Endothelial cell of umbilical vein (primary cell): ENCODE results near the gene TMEM205. TPM values are rescaled to one million over a fixed set of nuclear protein-coding genes. Genes with fewer than 3 reads are reported as not detected.
"Not testable (repeated sequence)": the region's sequence is repeated elsewhere in the genome, so short reads cannot be mapped to it uniquely, and the experiment has no call there.

Experiments used
- BruUV-seq: library from RNA; stranded (reverse); fragments of 400-500 nt; replicated peaks from 2 replicates; lab custom pipeline; 2021; lab: Mats Ljungman, UMichigan
- CTCF ChIA-PET: fragments of 300-600, 350-600 bp; sonication (Branson Sonifier 250); formaldehyde crosslinking; loops from one replicate; lab custom pipeline; 2021; ENCODE audit warnings: antibody characterized with exemption, inconsistent platforms; lab: Charles Lee
- POLR2A ChIA-PET: fragments of 300-600, 350-600 bp; sonication (Branson Sonifier 250); formaldehyde crosslinking; loops from one replicate; lab custom pipeline; 2021; ENCODE audit warnings: antibody characterized with exemption, inconsistent platforms; lab: Charles Lee
- DNase-seq: peaks from one replicate; pipeline ENCODE4 v3.0.0-alpha.2; 2011; ENCODE audit warnings: low read depth, low spot score
- FAIRE-seq: peaks from 2 replicates; lab custom pipeline; 2011; peaks lifted over from hg19 to GRCh38; lab: Jason Lieb, UNC
- H2AFZ ChIP-seq: 2 replicates; pipeline ENCODE4 v1.6.0; 2012; ENCODE audit warnings: low read depth, low read length, control low read depth, inconsistent platforms
- H3K27ac ChIP-seq: 2 replicates; pipeline ENCODE4 v1.5.1; 2011; ENCODE audit warnings: low read depth, mild to moderate bottlenecking, control low read depth, low read length, moderate library complexity; ENCODE audit not compliant: insufficient read depth
- H3K27me3 ChIP-seq, 2 experiments: 2 replicates each; pipeline versions ENCODE4 v1.6.0 to v1.6.1; 2011; ENCODE audit warnings: low read length in 2 of 2, mixed read lengths in 1 of 2; ENCODE audit not compliant: control insufficient read depth in 2 of 2, insufficient read depth in 2 of 2
- H3K36me3 ChIP-seq, 2 experiments: 2 replicates in 1 of 2; 3 replicates in 1 of 2; pipeline ENCODE4 v1.5.1; 2011; ENCODE audit warnings: low read length in 2 of 2, mild to moderate bottlenecking in 1 of 2, moderate library complexity in 1 of 2; ENCODE audit not compliant: control insufficient read depth in 2 of 2, insufficient read depth in 2 of 2; ENCODE audit errors: extremely low read depth in 1 of 2
- H3K4me1 ChIP-seq: 3 replicates; pipeline ENCODE4 v1.5.1; 2011; ENCODE audit warnings: mild to moderate bottlenecking, low read length; ENCODE audit not compliant: control insufficient read depth, insufficient read depth; ENCODE audit errors: extremely low read depth
- H3K4me2 ChIP-seq: 2 replicates; pipeline ENCODE4 v1.6.1; 2011; ENCODE audit warnings: low read length, control low read depth, mixed read lengths; ENCODE audit not compliant: insufficient read depth
- H3K4me3 ChIP-seq, 3 experiments: fragments of 200-600 bp in 1 of 3; sonication (generic), shearing (Covaris generic) in 1 of 3; replicated peaks in 1 of 3; 2 replicates each; pipeline ENCODE4 v1.5.1; 2011 to 2016; ENCODE audit warnings: control low read depth in 3 of 3, low read length in 3 of 3, mild to moderate bottlenecking in 2 of 3, inconsistent platforms in 1 of 3, low read depth in 1 of 3, moderate library complexity in 1 of 3; ENCODE audit not compliant: insufficient read depth in 1 of 3
- H3K79me2 ChIP-seq: 2 replicates; pipeline ENCODE4 v1.6.0; 2012; ENCODE audit warnings: low read length, inconsistent platforms; ENCODE audit not compliant: control insufficient read depth, insufficient read depth
- H3K9ac ChIP-seq: replicated peaks from 2 replicates; pipeline ENCODE3; 2011; ENCODE audit warnings: low read length, control low read depth; ENCODE audit not compliant: insufficient read depth; ENCODE audit errors: extremely low read depth
- H3K9me1 ChIP-seq: replicated peaks from 3 replicates; pipeline ENCODE4 v1.6.0; 2011; ENCODE audit warnings: mild to moderate bottlenecking, low read length; ENCODE audit not compliant: control insufficient read depth, insufficient read depth; ENCODE audit errors: extremely low read depth
- H3K9me3 ChIP-seq: replicated peaks from 2 replicates; pipeline ENCODE4 v1.5.1; 2012; ENCODE audit warnings: low read length, inconsistent platforms; ENCODE audit not compliant: control insufficient read depth, insufficient read depth
- H4K20me1 ChIP-seq: replicated peaks from 2 replicates; pipeline ENCODE3; 2011; ENCODE audit warnings: mild to moderate bottlenecking, low read length; ENCODE audit not compliant: control insufficient read depth, insufficient read depth; ENCODE audit errors: extremely low read depth
- EZH2 ChIP-seq: IDR thresholded peaks from 2 replicates; pipeline ENCODE4 v1.6.1; 2012; ENCODE audit warnings: borderline replicate concordance, low read depth, mild to moderate bottlenecking, moderate library complexity, low read length, inconsistent platforms; ENCODE audit not compliant: severe bottlenecking
- FOS ChIP-seq: IDR thresholded peaks from 2 replicates; pipeline ENCODE4 v1.6.1; 2011; ENCODE audit warnings: mild to moderate bottlenecking, low read length, moderate library complexity, borderline replicate concordance; ENCODE audit not compliant: insufficient read depth
- JUN ChIP-seq: IDR thresholded peaks from 2 replicates; pipeline ENCODE4 v1.6.1; 2011; ENCODE audit warnings: borderline replicate concordance, low read depth; ENCODE audit not compliant: insufficient read length, insufficient read depth
- dilution Hi-C: fragments of 300-500 bp; cut with MboI; formaldehyde crosslinking; loops from one replicate; pipeline ENCODE4 v1.15.0; 2019; ENCODE audit warnings: low sequenced_read_pairs; ENCODE audit not compliant: extremely low pct_ligation_motif_present
- intact Hi-C: fragments of 100-400 bp; cut with micrococcal nuclease; formaldehyde crosslinking; loops from one replicate; pipeline ENCODE4 v1.10.0; 2022
- polyA plus RNA-seq, 4 experiments: library from polyadenylated mRNA; depleted of rRNA in 3 of 4; stranded (reverse) in 3 of 4; unstranded in 1 of 4; fragments of >200 nt; gene quantifications; 2 replicates each; pipeline versions ENCODE4 v1.2.1 to v1.2.3, GENCODE V29; 2011 to 2012; ENCODE audit warnings: missing spikeins in 1 of 4
- total RNA-seq: library from RNA; stranded (reverse); gene quantifications from 2 replicates; pipeline ENCODE4 v1.2.3, GENCODE V29; 2021
- TF ChIP-seq, protein P1 (sequence below): IDR thresholded peaks from 2 replicates; pipeline ENCODE4 v1.6.1; 2011; ENCODE audit not compliant: insufficient read depth, insufficient read length

The TMEM205 gene
- total and polyA plus RNA-seq, 2 donors (not counting 3 experiments of a cell fraction or from before 2014, with no cell fraction given), result 57.3 to 345 TPM

GRCh38 chr19:11321191-11322126, 24.6 kb downstream of the TMEM205 start:
- POLR2A ChIA-PET, result interaction anchor here (0.7 kb wide), 1 partner anchor 28 kb away, joined by 4 read pairs; no protein-coding TSS in a partner anchor
- H3K27ac ChIP-seq, result no peak overlapping the region
- dilution Hi-C loops (no loop called here), intact Hi-C loops (no loop called here)
- H2AFZ ChIP-seq, result no peak overlapping the region
- no peaks in the 10 kb centered on the region for H4K20me1 ChIP-seq
- H3K36me3 ChIP-seq, result peaks cover 0 to 2% of the 10 kb centered on the region in 2 experiments
- FAIRE-seq (no peak), DNase-seq (no peak)
- CTCF ChIA-PET, result interaction anchor here (0.6 to 1.4 kb wide), 3 partner anchors 24 to 267 kb away, joined by 3 to 5 read pairs (median 5); no protein-coding TSS in a partner anchor
- H3K79me2 ChIP-seq, result no peaks in the 10 kb centered on the region
- H3K4me3 ChIP-seq, result no peak overlapping the region
- H3K27me3 ChIP-seq, result no peaks in the 10 kb centered on the region
- TF ChIP-seq EZH2 (no peak), JUN (no peak), FOS (no peak)
- TF ChIP-seq, protein P1, sequence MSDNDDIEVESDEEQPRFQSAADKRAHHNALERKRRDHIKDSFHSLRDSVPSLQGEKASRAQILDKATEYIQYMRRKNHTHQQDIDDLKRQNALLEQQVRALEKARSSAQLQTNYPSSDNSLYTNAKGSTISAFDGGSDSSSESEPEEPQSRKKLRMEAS, result no peak
- no peaks in the 10 kb centered on the region for H3K9me3 ChIP-seq
- H3K9me1 ChIP-seq, result no peaks in the 10 kb centered on the region
- no peak overlapping the region for H3K4me2 ChIP-seq
- BruUV-seq, result no TSS peak
- H3K9ac ChIP-seq, result no peak overlapping the region
- H3K4me1 ChIP-seq, result peaks cover 7% of the 10 kb centered on the region

DNA sequence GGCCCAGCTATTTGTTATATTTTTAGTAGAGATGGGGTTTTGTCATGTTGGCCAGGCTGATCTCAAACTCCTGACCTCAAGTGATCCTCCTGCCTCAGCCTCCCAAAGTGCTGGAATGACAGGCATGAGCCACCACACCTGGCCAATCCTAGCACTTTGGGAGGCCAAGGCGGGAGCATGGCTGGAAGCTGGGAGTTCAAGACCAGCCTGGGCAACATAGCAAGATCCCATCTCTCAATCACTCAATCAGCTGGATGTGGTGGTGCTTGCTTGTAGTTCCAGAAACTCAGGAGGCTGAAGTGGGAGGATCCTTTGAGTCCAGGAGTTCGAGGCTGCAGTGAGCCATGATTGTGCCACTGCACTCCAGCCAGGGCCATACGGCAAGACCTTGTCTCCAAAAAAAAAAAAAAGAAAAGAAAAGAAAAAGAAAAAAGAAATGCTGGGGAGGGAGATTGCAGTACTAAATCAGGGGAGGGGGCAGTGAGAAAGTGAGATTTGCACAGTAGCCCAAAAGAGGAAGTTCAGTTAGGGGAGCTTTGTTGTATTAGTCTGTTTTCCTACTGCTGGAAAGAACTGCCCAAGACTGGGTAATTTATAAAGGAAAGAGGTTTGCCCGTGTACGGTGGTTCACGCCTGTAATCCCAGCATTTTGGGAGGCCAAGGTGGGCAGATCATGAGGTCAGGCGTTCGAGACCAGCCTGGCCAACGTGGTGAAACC, 25.6 kb downstream of the TMEM205 start:
- H4K20me1 ChIP-seq, CTCF ChIA-PET, dilution Hi-C loops, H3K79me2 ChIP-seq, H3K4me3 ChIP-seq, H3K4me2 ChIP-seq, H3K27me3 ChIP-seq, H3K4me1 ChIP-seq, DNase-seq, H2AFZ ChIP-seq, H3K9ac ChIP-seq, intact Hi-C loops, H3K9me3 ChIP-seq, H3K27ac ChIP-seq, FAIRE-seq, BruUV-seq, H3K9me1 ChIP-seq, H3K36me3 ChIP-seq: not testable (repeated sequence)
- POLR2A ChIA-PET, result interaction anchor here (0.7 kb wide), 2 partner anchors 27 to 908 kb away, joined by 4 to 5 read pairs; no protein-coding TSS in a partner anchor
